ENCODE results near the gene AHDC1. TPM values are rescaled to one million over a fixed set of nuclear protein-coding genes. Genes with fewer than 3 reads are reported as not detected.
A peak's percentile ranks its signal among the peaks of the same experiment; 100 is the strongest.

Gene AHDC1
- total RNA-seq, 1 donor from 2014 or later, result 18.0 TPM

GRCh38 chr1:27522432-27523336 is 81.3 kb downstream of the AHDC1 start:
- TF ChIP-seq CTCF (IDR thresholded peaks at IDR 0.05; ENCODE audit: insufficient read depth, low read length, poor library complexity, severe bottlenecking), result peak; percentile 10
- H3K27me3 ChIP-seq (ENCODE audit: control insufficient read depth, insufficient read depth, low read length), result no peaks in the 10 kb centered on the region
- DNase-seq (ENCODE audit: low read depth), result no peak
- H3K36me3 ChIP-seq (ENCODE audit: control insufficient read depth, insufficient read depth, low read length), result no peaks in the 10 kb centered on the region
- H3K4me3 ChIP-seq (ENCODE audit: low read depth, low read length), result no peak overlapping the region

GRCh38 chr1:27521861-27522431 is 82.0 kb downstream of the AHDC1 start:
- Histone ChIP-seq H3K36me3 (ENCODE audit: control insufficient read depth, insufficient read depth, low read length) (no peaks in the 10 kb centered on the region), H3K27me3 (ENCODE audit: control insufficient read depth, insufficient read depth, low read length) (no peaks in the 10 kb centered on the region), H3K4me3 (ENCODE audit: low read depth, low read length) (no peak overlapping the region)
- TF ChIP-seq CTCF (IDR thresholded peaks at IDR 0.05; ENCODE audit: insufficient read depth, low read length, poor library complexity, severe bottlenecking), result no peak
- DNase-seq (ENCODE audit: low read depth), result no peak

GRCh38 chr1:27521336-27521831 is 82.6 kb downstream of the AHDC1 start:
- H3K36me3 ChIP-seq (ENCODE audit: control insufficient read depth, insufficient read depth, low read length), result no peaks in the 10 kb centered on the region
- DNase-seq (ENCODE audit: low read depth), result no peak
- no peaks in the 10 kb centered on the region for H3K27me3 ChIP-seq (ENCODE audit: control insufficient read depth, insufficient read depth, low read length)
- H3K4me3 ChIP-seq (ENCODE audit: low read depth, low read length), result no peak overlapping the region
- TF ChIP-seq CTCF (IDR thresholded peaks at IDR 0.05; ENCODE audit: insufficient read depth, low read length, poor library complexity, severe bottlenecking), result no peak

GRCh38 chr1:27520651-27521050 is 83.3 kb downstream of the AHDC1 start:
- no peak overlapping the region for H3K4me3 ChIP-seq (ENCODE audit: low read depth, low read length)
- TF ChIP-seq CTCF (IDR thresholded peaks at IDR 0.05; ENCODE audit: insufficient read depth, low read length, poor library complexity, severe bottlenecking), result no peak
- H3K36me3 ChIP-seq (ENCODE audit: control insufficient read depth, insufficient read depth, low read length), result no peaks in the 10 kb centered on the region
- no peaks in the 10 kb centered on the region for H3K27me3 ChIP-seq (ENCODE audit: control insufficient read depth, insufficient read depth, low read length)
- DNase-seq (ENCODE audit: low read depth), result no peak

- no peak for TF ChIP-seq CTCF (IDR thresholded peaks at IDR 0.05; ENCODE audit: insufficient read depth, low read length, poor library complexity, severe bottlenecking)
- Histone ChIP-seq H3K4me3 (ENCODE audit: low read depth, low read length) (no peak overlapping the region), H3K36me3 (ENCODE audit: control insufficient read depth, insufficient read depth, low read length) (no peaks in the 10 kb centered on the region), H3K27me3 (ENCODE audit: control insufficient read depth, insufficient read depth, low read length) (no peaks in the 10 kb centered on the region)
- DNase-seq (ENCODE audit: low read depth), result no peak
Measured at GRCh38 chr1:27519331-27520258, 84.3 kb downstream of the AHDC1 start.
